ENCODE results near the gene ARHGAP28.
"Not testable (repeated sequence)": the region's sequence is repeated elsewhere in the genome, so short reads cannot be mapped to it uniquely, and the experiment has no call there.

ARHGAP28 gene

GRCh38 chr18:6821356-6821755 is 91.8 kb downstream of the ARHGAP28 start:
- DNase-seq = no peak

- not testable (repeated sequence) for DNase-seq
These were observed 97.6 kb downstream of the ARHGAP28 start for GRCh38 chr18:6827161-6827560.

GRCh38 chr18:6827566-6827965 is 98.0 kb downstream of the ARHGAP28 start:
- not testable (repeated sequence) for DNase-seq

GRCh38 chr18:6830916-6831315 is 101.4 kb downstream of the ARHGAP28 start:
- no peak for DNase-seq

- DNase-seq = no peak
These were observed 105.8 kb downstream of the ARHGAP28 start for GRCh38 chr18:6835345-6835744.

GRCh38 chr18:6836331-6836730 is 106.8 kb downstream of the ARHGAP28 start:
- no peak for DNase-seq

GRCh38 chr18:6837904-6838303 is 108.4 kb downstream of the ARHGAP28 start:
- DNase-seq = no peak

- DNase-seq = no peak
These were observed 112.6 kb downstream of the ARHGAP28 start for GRCh38 chr18:6842081-6842480.

- DNase-seq = no peak
These were observed 113.8 kb downstream of the ARHGAP28 start for GRCh38 chr18:6843308-6843707.

GRCh38 chr18:6845521-6845920 is 116.0 kb downstream of the ARHGAP28 start:
- DNase-seq = not testable (repeated sequence)

- no peak for DNase-seq
These were observed 120.9 kb downstream of the ARHGAP28 start for GRCh38 chr18:6850396-6850795.

GRCh38 chr18:6851480-6851879 is 122.0 kb downstream of the ARHGAP28 start:
- DNase-seq = no peak

- DNase-seq = no peak
These were observed 125.3 kb downstream of the ARHGAP28 start for GRCh38 chr18:6854811-6855210.

- DNase-seq = no peak
These were observed 126.3 kb downstream of the ARHGAP28 start for GRCh38 chr18:6855767-6856166.

GRCh38 chr18:6857300-6857699 is 127.8 kb downstream of the ARHGAP28 start:
- no peak for DNase-seq

GRCh38 chr18:6859676-6860422 is 130.3 kb downstream of the ARHGAP28 start:
- DNase-seq = no peak

GRCh38 chr18:6860804-6861448 is 131.4 kb downstream of the ARHGAP28 start:
- DNase-seq = no peak

- no peak for DNase-seq
These were observed 135.7 kb downstream of the ARHGAP28 start for GRCh38 chr18:6865251-6865650.

- peak; percentile 53 for DNase-seq
These were observed 137.1 kb downstream of the ARHGAP28 start for GRCh38 chr18:6866552-6867085.

GRCh38 chr18:6868033-6868432 is 138.5 kb downstream of the ARHGAP28 start:
- DNase-seq = no peak

- no peak for DNase-seq
These were observed 142.1 kb downstream of the ARHGAP28 start for GRCh38 chr18:6871566-6871965.

- DNase-seq = no peak
These were observed 143.7 kb downstream of the ARHGAP28 start for GRCh38 chr18:6873040-6873751.

- DNase-seq = no peak
These were observed 144.8 kb downstream of the ARHGAP28 start for GRCh38 chr18:6874315-6874714.

- no peak for DNase-seq
These were observed 146.2 kb downstream of the ARHGAP28 start for GRCh38 chr18:6875749-6876148.
